A549 (cell line): ENCODE data around the gene TVP23A. TPM values are rescaled to one million over a fixed set of nuclear protein-coding genes. Genes with fewer than 3 reads are reported as not detected.

Experiments
- ATAC-seq, 2 experiments: fragments of 200-7000 bp in 1 of 2; fragments of >200 bp in 1 of 2; cut with Nextera tagmentation in 1 of 2; cut with Tn5 transposase in 1 of 2; 3 replicates each; pipeline versions ENCODE4 v1.8.0 to v1.9.1; 2018 to 2020; ENCODE audit warnings: mild to moderate bottlenecking in 1 of 2, moderate library complexity in 1 of 2
- CTCF ChIA-PET: fragments of 300-600 bp; sonication (Branson Sonifier 250); formaldehyde crosslinking; extraction: SDS; loops from one replicate; lab custom pipeline; 2021; ENCODE audit warnings: antibody characterized with exemption, inconsistent platforms; lab: Yijun Ruan, JAX
- POLR2A ChIA-PET: fragments of 350-600 bp; formaldehyde crosslinking; extraction: SDS; loops from one replicate; lab custom pipeline; 2021; ENCODE audit warnings: antibody characterized with exemption, inconsistent platforms; lab: Yijun Ruan, JAX
- DNase-seq, 2 experiments: peaks; one replicate each; pipeline versions ENCODE4 v3.0.0 to v3.0.0-alpha.2; 2011 to 2016; ENCODE audit warnings: low read depth in 1 of 2, low spot score in 1 of 2
- FAIRE-seq: peaks from 2 replicates; lab custom pipeline; 2011; peaks lifted over from hg19 to GRCh38; lab: Jason Lieb, UNC
- H3K27ac ChIP-seq, 2 experiments: fragments of >200 bp; sonication (Bioruptor Twin); formaldehyde crosslinking; 3 replicates each; pipeline ENCODE4 v1.5.1; 2016 to 2017
- H3K4me1 ChIP-seq: fragments of >200 bp; sonication (Bioruptor Twin); formaldehyde crosslinking; 3 replicates; pipeline ENCODE4 v1.6.1; 2016
- H3K4me2 ChIP-seq: fragments of >200 bp; sonication (Bioruptor Twin); formaldehyde crosslinking; 3 replicates; pipeline ENCODE4 v1.6.1; 2016
- H3K4me3 ChIP-seq: fragments of >200 bp; sonication (Bioruptor Twin); formaldehyde crosslinking; 3 replicates; pipeline ENCODE4 v1.5.1; 2016
- H3K9me3 ChIP-seq: fragments of >200 bp; sonication (Bioruptor Twin); formaldehyde crosslinking; 3 replicates; pipeline ENCODE4 v1.6.1; 2016
- BHLHE40 ChIP-seq: IDR thresholded peaks from 2 replicates; pipeline ENCODE4 v1.6.1; 2012; ENCODE audit warnings: low read depth, low read length, inconsistent platforms
- CEBPB ChIP-seq, 2 experiments: fragments of >200 bp in 1 of 2; sonication (Bioruptor Twin) in 1 of 2; formaldehyde crosslinking in 1 of 2; IDR thresholded peaks; 2 replicates each; pipeline ENCODE4 v1.6.1; 2012 to 2016
- EHF ChIP-seq: fragments of 250-450 bp; sonication (Bioruptor Pico); IDR thresholded peaks from 2 replicates; pipeline ENCODE4 v1.5.0; 2020; ENCODE audit warnings: mild to moderate bottlenecking
- EP300 ChIP-seq, 2 experiments: fragments of >200 bp; sonication (Bioruptor Twin); formaldehyde crosslinking; IDR thresholded peaks; 2 replicates in 1 of 2; 3 replicates in 1 of 2; pipeline ENCODE4 v1.6.1; 2016 to 2017
- FOSL2 ChIP-seq, 2 experiments: fragments of 450-650 bp in 1 of 2; fragments of >200 bp in 1 of 2; sonication (Bioruptor Twin) in 1 of 2; formaldehyde crosslinking; IDR thresholded peaks; 2 replicates each; pipeline versions ENCODE4 v1.5.0 to v1.6.1; 2016 to 2020; ENCODE audit warnings: mild to moderate bottlenecking in 1 of 2, moderate library complexity in 1 of 2
- HDAC2 ChIP-seq: fragments of 200-600 bp; sonication (generic); IDR thresholded peaks from 2 replicates; pipeline ENCODE4 v1.6.1; 2016
- HOXA7 ChIP-seq: fragments of 250-450 bp; sonication (Bioruptor Pico); IDR thresholded peaks from 2 replicates; pipeline ENCODE4 v1.5.0; 2020; ENCODE audit warnings: mild to moderate bottlenecking, moderate library complexity
- HOXB5 ChIP-seq: fragments of 250-450 bp; sonication (Bioruptor Pico); IDR thresholded peaks from 2 replicates; pipeline ENCODE4 v1.5.0; 2020; ENCODE audit warnings: mild to moderate bottlenecking, moderate library complexity
- JUN ChIP-seq, 2 experiments: fragments of >200 bp; sonication (Bioruptor Twin); formaldehyde crosslinking; IDR thresholded peaks; 2 replicates in 1 of 2; 3 replicates in 1 of 2; pipeline ENCODE4 v1.6.1; 2016 to 2017
- JUNB ChIP-seq: fragments of >200 bp; sonication (Bioruptor Twin); formaldehyde crosslinking; IDR thresholded peaks from 2 replicates; pipeline ENCODE4 v1.6.1; 2016
- MAFK ChIP-seq: fragments of 450-650 bp; IDR thresholded peaks from 2 replicates; pipeline ENCODE4 v1.6.1; 2014; ENCODE audit not compliant: partially characterized antibody
- MAX ChIP-seq: IDR thresholded peaks from 2 replicates; pipeline ENCODE4 v1.6.1; 2012
- MAZ ChIP-seq: fragments of 150-350 bp; IDR thresholded peaks from 2 replicates; pipeline ENCODE4 v1.6.1; 2014; ENCODE audit warnings: antibody characterized with exemption, low read depth, low read length, borderline replicate concordance
- PBX3 ChIP-seq: IDR thresholded peaks from 2 replicates; pipeline ENCODE4 v1.6.1; 2012
- PHF8 ChIP-seq: fragments of 200-600 bp; sonication (generic); IDR thresholded peaks from 2 replicates; pipeline ENCODE4 v1.6.1; 2016; ENCODE audit warnings: low read depth, mild to moderate bottlenecking, antibody characterized with exemption, moderate library complexity, borderline replicate concordance
- POLR2A ChIP-seq: IDR thresholded peaks from 2 replicates; pipeline ENCODE4 v1.6.1; 2012; ENCODE audit warnings: mild to moderate bottlenecking, low read length
- POLR2AphosphoS2 ChIP-seq: conservative IDR thresholded peaks from 2 replicates; pipeline ENCODE4 v1.6.1; 2012; ENCODE audit warnings: low read length, improper control_type of control experiment, inconsistent platforms
- RARB ChIP-seq: fragments of 250-450 bp; sonication (Bioruptor Pico); IDR thresholded peaks from 2 replicates; pipeline ENCODE4 v1.8.0; 2021; ENCODE audit warnings: mild to moderate bottlenecking, moderate library complexity
- REST ChIP-seq: fragments of 200-600 bp; sonication (generic); IDR thresholded peaks from 2 replicates; pipeline ENCODE4 v1.6.1; 2016; ENCODE audit warnings: antibody characterized with exemption, mild to moderate bottlenecking, moderate library complexity
- SREBF2 ChIP-seq: fragments of 450-650 bp; IDR thresholded peaks from 2 replicates; pipeline ENCODE4 v1.6.1; 2014; ENCODE audit warnings: mild to moderate bottlenecking, moderate library complexity
- TFCP2L1 ChIP-seq: fragments of 250-450 bp; sonication (Bioruptor Pico); IDR thresholded peaks from 2 replicates; pipeline ENCODE4 v1.5.0; 2021; ENCODE audit warnings: mild to moderate bottlenecking
- WGBS: methylation state at CpG from one replicate; pipeline ENCODE4 v1.1.6; 2017; ENCODE audit errors: missing lambda C conversion rate; 5-methylcytosine and 5-hydroxymethylcytosine counted together
- polyA plus RNA-seq, 4 experiments: library from polyadenylated mRNA; depleted of rRNA in 3 of 4; stranded (reverse); fragments of >200 nt; fragmentation: RNase III in 1 of 4; extraction: RNeasy Plus Mini Kit Qiagen cat#74134 plus additional on column Dnase treatment in 1 of 4; gene quantifications; 2 replicates in 3 of 4; 3 replicates in 1 of 4; pipeline ENCODE4 v1.2.3, GENCODE V29; 2011 to 2017
- TF ChIP-seq, protein P1 (sequence below): fragments of 450-650 bp; IDR thresholded peaks from 2 replicates; pipeline ENCODE4 v1.6.1; 2014; ENCODE audit warnings: antibody characterized with exemption
- TF ChIP-seq, protein P2 (sequence below): fragments of >200 bp; sonication (Bioruptor Twin); formaldehyde crosslinking; IDR thresholded peaks from 3 replicates; pipeline ENCODE4 v1.6.1; 2016
- TF ChIP-seq, protein P3 (sequence below): IDR thresholded peaks from 2 replicates; pipeline ENCODE4 v1.6.1; 2012; ENCODE audit warnings: low read depth, borderline replicate concordance

Gene TVP23A
- polyA plus RNA-seq, 2 of the 4 experiments (the other 2 are of a cell fraction), result 0.03 TPM; not detected in 1

GRCh38 chr16:10743610-10744369, 74.8 kb downstream of the TVP23A start, which contains the start of gene NUBP1:
NUBP1 (plus strand) TSS chr16:10743842; CDS start chr16:10743864, 22 bp downstream.
- CTCF ChIA-PET, result interaction anchor here (0.6 to 2.0 kb wide), 5 partner anchors 13 to 229 kb away, joined by 3 to 6 read pairs (median 5); no protein-coding TSS in a partner anchor
- H3K27ac ChIP-seq, result peak within 1 kb of the TSS; percentile 89 to 95
- DNase-seq (peak; percentile 93 to 99), ATAC-seq (peak; percentile 96), FAIRE-seq (no peak)
- peak within 1 kb of the TSS; percentile 84 for H3K4me2 ChIP-seq
- TF ChIP-seq MAZ (peak; percentile 62; the same call in 1 of the 2 replicates), MAX (peak; percentile 93), PBX3 (peak; percentile 84), BHLHE40 (no peak), POLR2A (peak; percentile 72), JUNB (no peak), RARB (0 out of 2 replicates have a peak, but pooled peaks have one; percentile 36), SREBF2 (peak; percentile 22; the same call in 1 of the 2 replicates), EHF (CRISPR knock-in tag) (no peak), FOSL2 (IDR thresholded peaks at IDR 0.05) (no peak), FOSL2 (CRISPR knock-in tag; IDR thresholded peaks at IDR 0.05) (0 out of 2 replicates have a peak, but pooled peaks have one; percentile 10), HDAC2 (no peak), PHF8 (peak; percentile 99), MAFK (peak; percentile 89), HOXB5 (CRISPR knock-in tag) (peak; percentile 62; the same call in 1 of the 2 replicates), TFCP2L1 (peak; percentile 51; the same call in 1 of the 2 replicates), CEBPB (IDR thresholded peaks at IDR 0.05) (no peak), EP300 (IDR thresholded peaks at IDR 0.05) (no peak), REST (no peak), POLR2AphosphoS2 (no peak), HOXA7 (CRISPR knock-in tag) (no peak), JUN (IDR thresholded peaks at IDR 0.05) (peak; percentile 65 to 90; a peak in 3 of 5 replicates)
- TF ChIP-seq, protein P1, sequence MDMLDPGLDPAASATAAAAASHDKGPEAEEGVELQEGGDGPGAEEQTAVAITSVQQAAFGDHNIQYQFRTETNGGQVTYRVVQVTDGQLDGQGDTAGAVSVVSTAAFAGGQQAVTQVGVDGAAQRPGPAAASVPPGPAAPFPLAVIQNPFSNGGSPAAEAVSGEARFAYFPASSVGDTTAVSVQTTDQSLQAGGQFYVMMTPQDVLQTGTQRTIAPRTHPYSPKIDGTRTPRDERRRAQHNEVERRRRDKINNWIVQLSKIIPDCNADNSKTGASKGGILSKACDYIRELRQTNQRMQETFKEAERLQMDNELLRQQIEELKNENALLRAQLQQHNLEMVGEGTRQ, result peak; percentile 26
- TF ChIP-seq, protein P2, sequence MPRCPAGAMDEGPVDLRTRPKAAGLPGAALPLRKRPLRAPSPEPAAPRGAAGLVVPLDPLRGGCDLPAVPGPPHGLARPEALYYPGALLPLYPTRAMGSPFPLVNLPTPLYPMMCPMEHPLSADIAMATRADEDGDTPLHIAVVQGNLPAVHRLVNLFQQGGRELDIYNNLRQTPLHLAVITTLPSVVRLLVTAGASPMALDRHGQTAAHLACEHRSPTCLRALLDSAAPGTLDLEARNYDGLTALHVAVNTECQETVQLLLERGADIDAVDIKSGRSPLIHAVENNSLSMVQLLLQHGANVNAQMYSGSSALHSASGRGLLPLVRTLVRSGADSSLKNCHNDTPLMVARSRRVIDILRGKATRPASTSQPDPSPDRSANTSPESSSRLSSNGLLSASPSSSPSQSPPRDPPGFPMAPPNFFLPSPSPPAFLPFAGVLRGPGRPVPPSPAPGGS, result peak; percentile 70; the same call in 2 of the 3 replicates
- TF ChIP-seq, protein P3, sequence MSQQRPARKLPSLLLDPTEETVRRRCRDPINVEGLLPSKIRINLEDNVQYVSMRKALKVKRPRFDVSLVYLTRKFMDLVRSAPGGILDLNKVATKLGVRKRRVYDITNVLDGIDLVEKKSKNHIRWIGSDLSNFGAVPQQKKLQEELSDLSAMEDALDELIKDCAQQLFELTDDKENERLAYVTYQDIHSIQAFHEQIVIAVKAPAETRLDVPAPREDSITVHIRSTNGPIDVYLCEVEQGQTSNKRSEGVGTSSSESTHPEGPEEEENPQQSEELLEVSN, result peak; percentile 93
- H3K4me3 ChIP-seq, result peak within 1 kb of the TSS; percentile 46
- POLR2A ChIA-PET, result interaction anchor here (0.6 to 1.8 kb wide), 28 partner anchors 8 to 1776 kb away, joined by 3 to 13 read pairs (median 4); partner anchors contain the start of genes ATF7IP2, DEXI, HAPSTR1 and SOCS1
- peaks cover 17% of the 10 kb centered on the region; the same call in 2 of the 3 replicates for H3K4me1 ChIP-seq
- H3K9me3 ChIP-seq, result no peaks in the 10 kb centered on the region
- WGBS, result under 1% methylated on average over 40 of the region's 57 CpGs
